MCF 10A (cell line): ENCODE results near the gene COX7A2L. TPM values are rescaled to one million over a fixed set of nuclear protein-coding genes. Genes with fewer than 3 reads are reported as not detected.

Source experiments
- BruUV-seq: library from RNA; stranded (reverse); fragments of 400-500 nt; replicated peaks from 2 replicates; lab custom pipeline; 2021; lab: Mats Ljungman, UMichigan
- CTCF ChIA-PET: fragments of 300-600 bp; sonication (Branson Sonifier 250); formaldehyde crosslinking; extraction: SDS; loops from one replicate; lab custom pipeline; 2021; ENCODE audit warnings: antibody characterized with exemption, inconsistent platforms; lab: Yijun Ruan, JAX
- POLR2A ChIA-PET: fragments of 300-600, 350-650 bp; sonication (Branson Sonifier 250); formaldehyde crosslinking; extraction: SDS; loops from one replicate; lab custom pipeline; 2020; ENCODE audit warnings: antibody characterized with exemption, inconsistent platforms; lab: Yijun Ruan, JAX
- DNase-seq: peaks from one replicate; pipeline ENCODE4 v3.0.0-alpha.2; 2018; ENCODE audit not compliant: unreplicated experiment
- H3K27ac Mint-ChIP-seq: one replicate; pipeline ENCODE4 v1.8.0; 2022; ENCODE audit warnings: mild to moderate bottlenecking, low read depth, mixed read lengths; ENCODE audit not compliant: unreplicated experiment
- H3K27me3 Mint-ChIP-seq: one replicate; pipeline ENCODE4 v1.8.0; 2022; ENCODE audit warnings: mixed read lengths; ENCODE audit not compliant: insufficient read depth, unreplicated experiment
- H3K36me3 Mint-ChIP-seq: one replicate; pipeline ENCODE4 v1.8.0; 2022; ENCODE audit warnings: mild to moderate bottlenecking, moderate library complexity, mixed read lengths; ENCODE audit not compliant: insufficient read depth, unreplicated experiment
- H3K4me1 Mint-ChIP-seq: one replicate; pipeline ENCODE4 v1.8.0; 2022; ENCODE audit warnings: mixed read lengths; ENCODE audit not compliant: insufficient read depth, unreplicated experiment
- H3K4me3 Mint-ChIP-seq: one replicate; pipeline ENCODE4 v1.8.0; 2022; ENCODE audit warnings: mild to moderate bottlenecking, moderate library complexity, mixed read lengths; ENCODE audit not compliant: unreplicated experiment
- H3K9me3 Mint-ChIP-seq: one replicate; pipeline ENCODE4 v1.8.0; 2022; ENCODE audit warnings: mixed read lengths; ENCODE audit not compliant: unreplicated experiment
- CTCF ChIP-seq: fragments of 200-600 bp; IDR thresholded peaks from one replicate; pipeline ENCODE4 v1.8.0; 2022; ENCODE audit warnings: antibody characterized with exemption, mild to moderate bottlenecking; ENCODE audit not compliant: unreplicated experiment
- intact Hi-C: fragments of 100-400 bp; cut with micrococcal nuclease; formaldehyde crosslinking; loops from 2 replicates; pipeline ENCODE4 v1.14.1; 2022
- total RNA-seq: library from RNA; stranded (reverse); gene quantifications from 2 replicates; pipeline ENCODE4 v1.2.3, GENCODE V29; 2022

Gene COX7A2L
- total RNA-seq, 1 experiment from 2014 or later = 190 TPM

DNA sequence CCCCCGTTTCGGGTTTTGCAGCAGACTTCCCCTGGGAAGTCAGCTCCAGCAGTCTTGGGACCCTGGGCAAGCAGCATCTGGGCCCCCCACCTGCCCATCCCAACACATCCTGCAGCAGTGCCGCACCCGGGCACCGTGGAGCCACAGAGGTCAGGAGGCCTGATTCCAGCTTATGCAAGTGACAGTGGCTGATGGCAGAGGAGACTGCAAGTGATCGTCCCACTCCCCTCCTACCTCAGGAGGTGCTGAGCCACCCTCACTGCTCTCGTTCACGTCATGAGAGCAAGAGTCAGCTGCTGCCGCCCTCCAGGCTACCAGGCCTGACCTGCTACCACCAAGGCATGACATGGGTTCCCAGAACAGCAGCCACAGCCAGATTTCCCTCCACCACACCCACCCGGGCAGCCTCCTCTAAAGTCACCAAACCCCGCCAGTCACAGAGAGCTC is 18.2 kb downstream of the COX7A2L start:
- H3K4me3 Mint-ChIP-seq = no peak overlapping the region
- H3K4me1 Mint-ChIP-seq = peaks cover 17% of the 10 kb centered on the region
- no peak for TF ChIP-seq CTCF
- no peaks in the 10 kb centered on the region for H3K9me3 Mint-ChIP-seq
- H3K27me3 Mint-ChIP-seq = no peaks in the 10 kb centered on the region
- ChIA-PET POLR2A (interaction anchor here (0.5 to 8.2 kb wide), 8 partner anchors 8 to 494 kb away, joined by 3 to 59 read pairs (median 4); partner anchors contain the start of gene COX7A2L), CTCF (interaction anchor here (3.0 kb wide), 1 partner anchor 14 kb away, joined by 21 read pairs; no protein-coding TSS in a partner anchor)
- no TSS peak for BruUV-seq
- peak overlapping the region; percentile 77 for H3K27ac Mint-ChIP-seq
- intact Hi-C loops = no loop called here
- DNase-seq = no peak
- peaks cover 68% of the 10 kb centered on the region for H3K36me3 Mint-ChIP-seq

DNA sequence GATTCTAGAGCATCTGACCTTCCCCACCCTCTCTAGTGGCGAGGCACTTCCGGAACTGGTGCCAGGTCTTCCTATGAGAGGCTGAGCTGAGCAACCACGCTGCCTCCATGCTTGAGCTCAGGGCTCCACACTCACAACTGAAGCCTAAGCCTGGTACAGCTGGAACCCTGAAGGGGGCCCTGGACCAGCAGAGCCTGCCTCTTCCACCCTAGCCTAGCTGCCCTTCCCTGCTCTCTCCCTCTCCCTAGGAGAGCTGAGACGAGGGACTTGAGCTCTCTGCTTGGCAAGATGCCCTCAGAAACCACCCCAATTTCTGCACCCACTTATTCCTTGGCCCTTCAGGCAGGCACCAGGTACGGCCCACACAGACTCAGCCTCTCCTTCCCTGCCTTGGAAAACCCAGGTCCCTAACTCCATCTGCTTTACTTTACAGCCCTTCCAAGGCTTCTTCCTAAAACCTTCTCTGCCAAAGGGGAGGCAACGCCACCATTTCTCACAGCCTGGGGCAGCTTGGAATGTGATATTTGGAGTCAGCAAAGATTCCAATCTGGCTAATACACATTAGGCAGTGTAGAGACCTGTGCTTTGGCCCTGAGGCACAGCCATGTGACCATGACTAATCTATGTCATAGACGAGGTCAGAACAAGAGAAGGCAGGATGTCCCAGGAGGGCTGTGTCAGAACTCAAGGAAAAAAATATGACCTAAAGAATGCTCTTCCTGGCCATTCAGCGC is 18.8 kb downstream of the COX7A2L start:
- BruUV-seq = no TSS peak
- Mint-ChIP-seq H3K27ac (peak overlapping the region; percentile 77), H3K9me3 (no peaks in the 10 kb centered on the region), H3K27me3 (no peaks in the 10 kb centered on the region), H3K4me1 (peaks cover 17% of the 10 kb centered on the region), H3K36me3 (peaks cover 66% of the 10 kb centered on the region), H3K4me3 (no peak overlapping the region)
- TF ChIP-seq CTCF = no peak
- intact Hi-C loops = no loop called here
- peak; percentile 39 for DNase-seq
- CTCF ChIA-PET = interaction anchor here (0.6 to 3.0 kb wide), 2 partner anchors 13 to 470 kb away, joined by 3 to 21 read pairs; no protein-coding TSS in a partner anchor
- POLR2A ChIA-PET = interaction anchor here (0.9 to 8.2 kb wide), 7 partner anchors 9 to 59 kb away, joined by 3 to 59 read pairs (median 6); partner anchors contain the start of gene COX7A2L

DNA sequence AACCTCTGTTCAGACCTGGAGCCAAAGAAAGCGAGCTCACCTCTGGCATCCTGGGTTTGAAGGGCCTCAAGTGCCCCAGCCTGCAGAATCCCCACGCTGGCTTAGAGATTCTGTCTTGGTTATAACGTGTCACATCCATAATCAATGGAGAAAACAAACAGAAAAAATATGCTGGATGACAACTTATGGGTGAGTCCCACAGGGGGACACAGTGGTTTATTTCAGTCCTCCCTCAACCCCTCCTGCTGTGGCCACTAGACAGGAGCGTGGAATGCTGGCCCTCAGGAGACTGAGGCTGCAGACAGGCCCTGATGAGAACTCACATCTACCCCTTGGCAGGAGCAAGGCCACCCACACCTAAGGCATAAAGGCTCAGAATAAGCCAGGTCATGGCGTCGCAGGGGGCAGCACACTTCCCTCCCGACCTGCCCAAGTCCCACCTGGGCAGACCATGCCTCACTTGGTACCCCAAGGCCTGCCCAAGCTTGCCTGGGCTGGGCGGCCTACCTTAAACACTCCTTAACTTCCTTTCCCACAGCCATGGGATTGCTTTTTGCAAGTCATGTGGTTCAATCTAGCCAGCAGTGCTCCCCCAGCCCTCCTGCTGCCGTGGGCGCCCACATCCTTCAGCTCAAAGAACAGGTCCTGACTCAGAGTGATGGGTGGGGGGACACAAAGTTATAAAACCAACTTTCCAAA is 19.9 kb downstream of the COX7A2L start:
- Mint-ChIP-seq H3K9me3 (no peaks in the 10 kb centered on the region), H3K27me3 (no peaks in the 10 kb centered on the region), H3K27ac (peak overlapping the region; percentile 36), H3K4me3 (no peak overlapping the region), H3K4me1 (peaks cover 17% of the 10 kb centered on the region), H3K36me3 (peaks cover 64% of the 10 kb centered on the region)
- POLR2A ChIA-PET = interaction anchor here (0.6 to 8.2 kb wide), 4 partner anchors 12 to 175 kb away, joined by 5 to 59 read pairs (median 7); partner anchors contain the start of gene COX7A2L
- no peak for TF ChIP-seq CTCF
- DNase-seq = no peak
- intact Hi-C loops = no loop called here
- BruUV-seq = no TSS peak
- CTCF ChIA-PET = interaction anchor here (1.1 to 3.1 kb wide), 4 partner anchors 12 to 255 kb away, joined by 3 to 21 read pairs (median 10); no protein-coding TSS in a partner anchor
